Dendritic cell treated with granulocyte-macrophage colony-stimulating factor and Interleukin-4, amounts not matched to agents 40 ng/mL and 50 ng/mL, for 4 days (primary cell): ENCODE data around the gene PTPRN2.
"Not testable (repeated sequence)": the region's sequence is repeated elsewhere in the genome, so short reads cannot be mapped to it uniquely, and the experiment has no call there.

Experiments
- H3K27ac Mint-ChIP-seq: one replicate; pipeline ENCODE4 v1.8.0; 2022; ENCODE audit warnings: mild to moderate bottlenecking, mixed read lengths
- H3K27me3 Mint-ChIP-seq: one replicate; pipeline ENCODE4 v1.8.0; 2022; ENCODE audit warnings: mild to moderate bottlenecking, mixed read lengths
- H3K36me3 Mint-ChIP-seq: one replicate; pipeline ENCODE4 v1.8.0; 2022; ENCODE audit warnings: low read depth, mixed read lengths
- H3K4me1 Mint-ChIP-seq: one replicate; pipeline ENCODE4 v1.8.0; 2022; ENCODE audit warnings: low read depth, mixed read lengths
- H3K4me3 Mint-ChIP-seq: one replicate; pipeline ENCODE4 v1.8.0; 2022; ENCODE audit warnings: mild to moderate bottlenecking, moderate library complexity, mixed read lengths
- H3K9me3 Mint-ChIP-seq: one replicate; pipeline ENCODE4 v1.8.0; 2022; ENCODE audit warnings: mixed read lengths
- intact Hi-C: fragments of 100-400 bp; cut with micrococcal nuclease; formaldehyde crosslinking; loops from one replicate; pipeline ENCODE4 v1.15.0; 2022

PTPRN2 gene

GRCh38 chr7:157780721-157781120 lies 806.9 kb downstream of the PTPRN2 start:
- H3K27ac Mint-ChIP-seq = no peak overlapping the region
- intact Hi-C loops = no loop called here
- H3K4me3 Mint-ChIP-seq = no peak overlapping the region
- H3K36me3 Mint-ChIP-seq = no peaks in the 10 kb centered on the region
- peaks cover 6% of the 10 kb centered on the region for H3K27me3 Mint-ChIP-seq
- H3K4me1 Mint-ChIP-seq = no peaks in the 10 kb centered on the region
- H3K9me3 Mint-ChIP-seq = peaks cover 9% of the 10 kb centered on the region

- no peak overlapping the region for H3K27ac Mint-ChIP-seq
- H3K36me3 Mint-ChIP-seq = no peaks in the 10 kb centered on the region
- H3K4me1 Mint-ChIP-seq = no peaks in the 10 kb centered on the region
- H3K27me3 Mint-ChIP-seq = peaks cover 6% of the 10 kb centered on the region
- no peak overlapping the region for H3K4me3 Mint-ChIP-seq
- intact Hi-C loops = no loop called here
- peaks cover 9% of the 10 kb centered on the region for H3K9me3 Mint-ChIP-seq
Measured at GRCh38 chr7:157780312-157780711, 807.3 kb downstream of the PTPRN2 start.

GRCh38 chr7:157779206-157779605 lies 808.4 kb downstream of the PTPRN2 start:
- Mint-ChIP-seq H3K4me1 (no peaks in the 10 kb centered on the region), H3K4me3 (no peak overlapping the region), H3K36me3 (no peaks in the 10 kb centered on the region), H3K9me3 (peaks cover 9% of the 10 kb centered on the region), H3K27me3 (peaks cover 8% of the 10 kb centered on the region), H3K27ac (no peak overlapping the region)
- intact Hi-C loops = no loop called here

- H3K36me3 Mint-ChIP-seq, H3K27me3 Mint-ChIP-seq, H3K27ac Mint-ChIP-seq, H3K4me1 Mint-ChIP-seq, H3K9me3 Mint-ChIP-seq, H3K4me3 Mint-ChIP-seq, intact Hi-C loops: not testable (repeated sequence)
Measured at GRCh38 chr7:157777194-157777762, 810.3 kb downstream of the PTPRN2 start.

GRCh38 chr7:157775560-157776332 lies 811.9 kb downstream of the PTPRN2 start:
- H3K4me3 Mint-ChIP-seq = no peak overlapping the region
- intact Hi-C loops = no loop called here
- peaks cover 17% of the 10 kb centered on the region for H3K27me3 Mint-ChIP-seq
- no peaks in the 10 kb centered on the region for H3K4me1 Mint-ChIP-seq
- H3K27ac Mint-ChIP-seq = no peak overlapping the region
- peaks cover 11% of the 10 kb centered on the region for H3K9me3 Mint-ChIP-seq
- no peaks in the 10 kb centered on the region for H3K36me3 Mint-ChIP-seq

- Mint-ChIP-seq H3K9me3 (peaks cover 11% of the 10 kb centered on the region), H3K4me1 (no peaks in the 10 kb centered on the region), H3K27me3 (peaks cover 17% of the 10 kb centered on the region), H3K4me3 (no peak overlapping the region), H3K36me3 (no peaks in the 10 kb centered on the region), H3K27ac (no peak overlapping the region)
- intact Hi-C loops = no loop called here
Measured at GRCh38 chr7:157775021-157775559, 812.5 kb downstream of the PTPRN2 start.

GRCh38 chr7:157774495-157774894 lies 813.1 kb downstream of the PTPRN2 start:
- no peak overlapping the region for H3K27ac Mint-ChIP-seq
- H3K4me3 Mint-ChIP-seq = no peak overlapping the region
- H3K4me1 Mint-ChIP-seq = no peaks in the 10 kb centered on the region
- no peaks in the 10 kb centered on the region for H3K36me3 Mint-ChIP-seq
- H3K27me3 Mint-ChIP-seq = peaks cover 20% of the 10 kb centered on the region
- intact Hi-C loops = no loop called here
- peaks cover 11% of the 10 kb centered on the region for H3K9me3 Mint-ChIP-seq

- Mint-ChIP-seq H3K4me1 (no peaks in the 10 kb centered on the region), H3K27me3 (peaks cover 31% of the 10 kb centered on the region), H3K36me3 (no peaks in the 10 kb centered on the region), H3K4me3 (no peak overlapping the region), H3K27ac (no peak overlapping the region), H3K9me3 (peaks cover 11% of the 10 kb centered on the region)
- intact Hi-C loops = no loop called here
Measured at GRCh38 chr7:157773361-157773760, 814.3 kb downstream of the PTPRN2 start.

GRCh38 chr7:157772486-157773130 lies 815.0 kb downstream of the PTPRN2 start:
- Mint-ChIP-seq H3K27ac (no peak overlapping the region), H3K27me3 (peaks cover 34% of the 10 kb centered on the region), H3K4me3 (no peak overlapping the region), H3K36me3 (no peaks in the 10 kb centered on the region), H3K9me3 (peaks cover 11% of the 10 kb centered on the region), H3K4me1 (no peaks in the 10 kb centered on the region)
- intact Hi-C loops = no loop called here

GRCh38 chr7:157771689-157772088 lies 815.9 kb downstream of the PTPRN2 start:
- Mint-ChIP-seq H3K4me1 (no peaks in the 10 kb centered on the region), H3K9me3 (peaks cover 11% of the 10 kb centered on the region), H3K4me3 (no peak overlapping the region), H3K27me3 (peaks cover 32% of the 10 kb centered on the region), H3K36me3 (no peaks in the 10 kb centered on the region), H3K27ac (no peak overlapping the region)
- intact Hi-C loops = no loop called here

- intact Hi-C loops = no loop called here
- Mint-ChIP-seq H3K4me1 (no peaks in the 10 kb centered on the region), H3K9me3 (peaks cover 20% of the 10 kb centered on the region), H3K27ac (no peak overlapping the region), H3K27me3 (peaks cover 33% of the 10 kb centered on the region), H3K36me3 (no peaks in the 10 kb centered on the region), H3K4me3 (no peak overlapping the region)
Measured at GRCh38 chr7:157770716-157771320, 816.8 kb downstream of the PTPRN2 start.

GRCh38 chr7:157769526-157770215 lies 818.0 kb downstream of the PTPRN2 start:
- no peaks in the 10 kb centered on the region for H3K36me3 Mint-ChIP-seq
- no peak overlapping the region for H3K4me3 Mint-ChIP-seq
- H3K27me3 Mint-ChIP-seq = peaks cover 33% of the 10 kb centered on the region
- H3K9me3 Mint-ChIP-seq = peaks cover 31% of the 10 kb centered on the region
- intact Hi-C loops = no loop called here
- no peaks in the 10 kb centered on the region for H3K4me1 Mint-ChIP-seq
- H3K27ac Mint-ChIP-seq = no peak overlapping the region

- no peak overlapping the region for H3K4me3 Mint-ChIP-seq
- H3K27ac Mint-ChIP-seq = no peak overlapping the region
- peaks cover 31% of the 10 kb centered on the region for H3K27me3 Mint-ChIP-seq
- no peaks in the 10 kb centered on the region for H3K4me1 Mint-ChIP-seq
- peaks cover 37% of the 10 kb centered on the region for H3K9me3 Mint-ChIP-seq
- no peaks in the 10 kb centered on the region for H3K36me3 Mint-ChIP-seq
- intact Hi-C loops = no loop called here
Measured at GRCh38 chr7:157769086-157769485, 818.5 kb downstream of the PTPRN2 start.
